Endothelial cell of hepatic sinusoid (primary cell): Measurements from ENCODE around the gene CNOT2.

Source experiments
- in situ Hi-C: cut with HindIII; loops from 2 replicates; pipeline ENCODE4 v1.10.0; 2017; ENCODE audit warnings: low sequenced_read_pairs

Gene CNOT2

GRCh38 chr12:70251226-70251625, 8.0 kb downstream of the CNOT2 start:
- in situ Hi-C loops, result no loop called here

- in situ Hi-C loops, result no loop called here
Measured at GRCh38 chr12:70251661-70252060, 8.4 kb downstream of the CNOT2 start.

GRCh38 chr12:70252832-70253231, 9.6 kb downstream of the CNOT2 start:
- in situ Hi-C loops, result no loop called here

GRCh38 chr12:70254225-70254624, 11.0 kb downstream of the CNOT2 start:
- in situ Hi-C loops, result no loop called here

GRCh38 chr12:70254846-70255245, 11.6 kb downstream of the CNOT2 start:
- in situ Hi-C loops, result no loop called here

GRCh38 chr12:70255311-70255710, 12.1 kb downstream of the CNOT2 start:
- in situ Hi-C loops, result no loop called here

- in situ Hi-C loops, result no loop called here
Measured at GRCh38 chr12:70258605-70259403, 15.6 kb downstream of the CNOT2 start.

GRCh38 chr12:70260646-70261045, 17.4 kb downstream of the CNOT2 start:
- in situ Hi-C loops, result no loop called here

GRCh38 chr12:70264067-70264867, 21.0 kb downstream of the CNOT2 start:
- in situ Hi-C loops, result no loop called here

- in situ Hi-C loops, result no loop called here
Measured at GRCh38 chr12:70265132-70265531, 21.9 kb downstream of the CNOT2 start.

- in situ Hi-C loops, result no loop called here
Measured at GRCh38 chr12:70267550-70267949, 24.3 kb downstream of the CNOT2 start.

- in situ Hi-C loops, result no loop called here
Measured at GRCh38 chr12:70268972-70269371, 25.7 kb downstream of the CNOT2 start.

GRCh38 chr12:70270108-70270507, 26.9 kb downstream of the CNOT2 start:
- in situ Hi-C loops, result no loop called here

GRCh38 chr12:70271025-70271424, 27.8 kb downstream of the CNOT2 start:
- in situ Hi-C loops, result no loop called here

GRCh38 chr12:70272510-70272909, 29.3 kb downstream of the CNOT2 start:
- in situ Hi-C loops, result no loop called here

- in situ Hi-C loops, result no loop called here
Measured at GRCh38 chr12:70275045-70275444, 31.8 kb downstream of the CNOT2 start.

- in situ Hi-C loops, result no loop called here
Measured at GRCh38 chr12:70277973-70278372, 34.7 kb downstream of the CNOT2 start.

- in situ Hi-C loops, result no loop called here
Measured at GRCh38 chr12:70278945-70279344, 35.7 kb downstream of the CNOT2 start.

- in situ Hi-C loops, result no loop called here
Measured at GRCh38 chr12:70283232-70283631, 40.0 kb downstream of the CNOT2 start.

GRCh38 chr12:70288817-70289216, 45.6 kb downstream of the CNOT2 start:
- in situ Hi-C loops, result no loop called here

GRCh38 chr12:70290116-70290515, 46.9 kb downstream of the CNOT2 start:
- in situ Hi-C loops, result no loop called here
